GM23248 (cell line): Measurements from ENCODE around the gene RBM10. TPM values are rescaled to one million over a fixed set of nuclear protein-coding genes. Genes with fewer than 3 reads are reported as not detected.

Experiments used
- DNase-seq: peaks from one replicate; pipeline ENCODE4 v3.0.0-alpha.2; 2015
- H2AFZ ChIP-seq: fragments of 200-600 bp; sonication (generic); 2 replicates; pipeline ENCODE4 v1.6.1; 2016; ENCODE audit warnings: antibody characterized with exemption
- H3F3A ChIP-seq: fragments of 200-600 bp; sonication (generic); 2 replicates; pipeline ENCODE4 v1.6.1; 2016; ENCODE audit warnings: mild to moderate bottlenecking, antibody characterized with exemption, mixed run types; ENCODE audit not compliant: insufficient read depth
- H3K27ac ChIP-seq: fragments of 200-600 bp; sonication (generic); 2 replicates; pipeline ENCODE4 v1.5.1; 2016; ENCODE audit warnings: mild to moderate bottlenecking
- H3K27me3 ChIP-seq: fragments of 200-600 bp; sonication (generic); replicated peaks from 2 replicates; pipeline ENCODE4 v1.6.1; 2016; ENCODE audit warnings: mild to moderate bottlenecking; ENCODE audit not compliant: insufficient read depth
- H3K36me3 ChIP-seq: fragments of 200-600 bp; sonication (generic); 2 replicates; pipeline ENCODE4 v1.6.1; 2016; ENCODE audit warnings: low read depth, mild to moderate bottlenecking
- H3K4me1 ChIP-seq: fragments of 200-600 bp; sonication (generic); 2 replicates; pipeline ENCODE4 v1.6.1; 2016; ENCODE audit warnings: mild to moderate bottlenecking; ENCODE audit not compliant: insufficient read depth
- H3K4me2 ChIP-seq: fragments of 200-600 bp; sonication (generic); one replicate; pipeline ENCODE4 v1.6.1; 2016; ENCODE audit warnings: mild to moderate bottlenecking; ENCODE audit not compliant: unreplicated experiment
- H3K4me3 ChIP-seq: fragments of 200-600 bp; sonication (generic); 2 replicates; pipeline ENCODE4 v1.5.1; 2016; ENCODE audit warnings: mild to moderate bottlenecking
- H3K79me2 ChIP-seq: fragments of 200-600 bp; sonication (generic); 2 replicates; pipeline ENCODE4 v1.6.1; 2016; ENCODE audit warnings: mild to moderate bottlenecking; ENCODE audit not compliant: insufficient read depth
- H3K9ac ChIP-seq: fragments of 200-600 bp; sonication (generic); 2 replicates; pipeline ENCODE4 v1.6.1; 2016; ENCODE audit warnings: mild to moderate bottlenecking
- H3K9me2 ChIP-seq: fragments of 200-600 bp; sonication (generic); 2 replicates; pipeline ENCODE4 v1.6.1; 2016; ENCODE audit warnings: mixed run types, mild to moderate bottlenecking, moderate library complexity; ENCODE audit not compliant: insufficient read depth
- H3K9me3 ChIP-seq: fragments of 200-600 bp; sonication (generic); one replicate; pipeline ENCODE4 v1.6.1; 2017; ENCODE audit warnings: low read depth
- H4K20me1 ChIP-seq: fragments of 200-600 bp; sonication (generic); 2 replicates; pipeline ENCODE4 v1.6.0; 2016; ENCODE audit not compliant: insufficient read depth
- EZH2 ChIP-seq: fragments of 200-600 bp; sonication (generic); IDR thresholded peaks from 2 replicates; pipeline ENCODE4 v1.6.1; 2018; ENCODE audit warnings: antibody characterized with exemption, mild to moderate bottlenecking; ENCODE audit not compliant: insufficient read depth, poor library complexity, severe bottlenecking
- EZH2phosphoT487 ChIP-seq: fragments of 200-600 bp; sonication (generic); IDR thresholded peaks from 2 replicates; pipeline ENCODE4 v1.6.1; 2018; ENCODE audit warnings: antibody characterized with exemption, moderate library complexity, mild to moderate bottlenecking, low read depth; ENCODE audit not compliant: insufficient read depth
- WGBS, 2 experiments: methylation state at CpG; one replicate each; pipeline ENCODE4 v1.1.6; 2015 to 2017; ENCODE audit warnings: low lambda C conversion rate in 2 of 2, low coverage in 1 of 2; ENCODE audit errors: missing lambda C conversion rate in 2 of 2; 5-methylcytosine and 5-hydroxymethylcytosine counted together
- in situ Hi-C: fragments of 300-500 bp; cut with MboI; formaldehyde crosslinking; loops from 2 replicates; pipeline ENCODE4 v1.15.0; 2020
- polyA plus RNA-seq: library from polyadenylated mRNA; unstranded; fragments of >200 nt; fragmentation: Nextera tagmentation; extraction: Ambion mirVana; gene quantifications from 2 replicates; pipeline ENCODE4 v1.2.1, GENCODE V29; 2016
- total RNA-seq: library from RNA; depleted of rRNA; stranded (reverse); fragments of >200 nt; shearing (Covaris generic); gene quantifications from 2 replicates; pipeline ENCODE4 v1.2.3, GENCODE V29; 2014

RBM10 gene
- total and polyA plus RNA-seq, 2 experiments from 2014 or later = 30.6 to 40.1 TPM

- DNase-seq = no peak
- Histone ChIP-seq H3K9me3 (no peaks in the 10 kb centered on the region), H2AFZ (no peak overlapping the region), H3F3A (no peaks in the 10 kb centered on the region), H3K4me3 (no peak overlapping the region), H3K79me2 (no peaks in the 10 kb centered on the region), H3K4me1 (no peaks in the 10 kb centered on the region), H3K27me3 (no peaks in the 10 kb centered on the region), H3K27ac (no peak overlapping the region), H3K9ac (no peak overlapping the region), H4K20me1 (no peaks in the 10 kb centered on the region), H3K9me2 (no peaks in the 10 kb centered on the region), H3K36me3 (no peaks in the 10 kb centered on the region), H3K4me2 (no peak overlapping the region)
- WGBS, 2 experiments = 90 to 95% methylated on average over 8 to 15 of the region's 17 CpGs
- TF ChIP-seq EZH2phosphoT487 = no peak
- no peak for TF ChIP-seq EZH2
- in situ Hi-C loops = no loop called here
These were observed 40.2 kb downstream of the RBM10 start for GRCh38 chrX:47185241-47185640.

GRCh38 chrX:47186096-47186740 lies 41.2 kb downstream of the RBM10 start:
- Histone ChIP-seq H3K27ac (no peak overlapping the region), H3K36me3 (no peaks in the 10 kb centered on the region), H3K4me3 (no peak overlapping the region), H3K9me2 (no peaks in the 10 kb centered on the region), H3K9ac (no peak overlapping the region), H4K20me1 (no peaks in the 10 kb centered on the region), H3F3A (no peaks in the 10 kb centered on the region), H3K4me2 (no peak overlapping the region), H3K27me3 (no peaks in the 10 kb centered on the region), H2AFZ (no peak overlapping the region), H3K4me1 (no peaks in the 10 kb centered on the region), H3K79me2 (peaks cover 4% of the 10 kb centered on the region; the same call in 1 of the 2 replicates), H3K9me3 (no peaks in the 10 kb centered on the region)
- no peak for DNase-seq
- TF ChIP-seq EZH2 (no peak), EZH2phosphoT487 (no peak)
- in situ Hi-C loops = no loop called here
- 82 to 83% methylated on average over 11 to 14 of the region's 27 CpGs for WGBS, 2 experiments

GRCh38 chrX:47187106-47187677 lies 42.2 kb downstream of the RBM10 start:
- H3K9me3 ChIP-seq = no peaks in the 10 kb centered on the region
- no peak overlapping the region for H2AFZ ChIP-seq
- H3K9me2 ChIP-seq = no peaks in the 10 kb centered on the region
- H3K4me3 ChIP-seq = no peak overlapping the region
- 0 out of 2 replicates have a peak, but pooled peaks cover 4% of the 10 kb centered on the region for H3K4me1 ChIP-seq
- no peak for DNase-seq
- H3K27me3 ChIP-seq = no peaks in the 10 kb centered on the region
- H3K9ac ChIP-seq = no peak overlapping the region
- H3K79me2 ChIP-seq = peaks cover 14% of the 10 kb centered on the region
- no peak overlapping the region for H3K4me2 ChIP-seq
- 98 to 100% methylated on average over 3 to 4 of the region's 4 CpGs for WGBS, 2 experiments
- in situ Hi-C loops = no loop called here
- no peaks in the 10 kb centered on the region for H3K36me3 ChIP-seq
- H3F3A ChIP-seq = no peaks in the 10 kb centered on the region
- H3K27ac ChIP-seq = no peak overlapping the region
- TF ChIP-seq EZH2phosphoT487 (no peak), EZH2 (no peak)
- no peaks in the 10 kb centered on the region for H4K20me1 ChIP-seq

- WGBS, 2 experiments = 62 to 67% methylated on average over 18 to 19 of the region's 19 CpGs
- Histone ChIP-seq H3K4me1 (peaks cover 8% of the 10 kb centered on the region; the same call in 1 of the 2 replicates), H3K27me3 (no peaks in the 10 kb centered on the region), H3F3A (0 out of 2 replicates have a peak, but pooled peaks cover 6% of the 10 kb centered on the region), H3K4me2 (no peak overlapping the region), H3K9me3 (no peaks in the 10 kb centered on the region), H2AFZ (no peak overlapping the region), H3K9ac (no peak overlapping the region), H4K20me1 (no peaks in the 10 kb centered on the region), H3K9me2 (no peaks in the 10 kb centered on the region), H3K4me3 (no peak overlapping the region), H3K27ac (no peak overlapping the region), H3K79me2 (peaks cover 26% of the 10 kb centered on the region), H3K36me3 (no peaks in the 10 kb centered on the region)
- in situ Hi-C loops = no loop called here
- DNase-seq = no peak
- TF ChIP-seq EZH2 (no peak), EZH2phosphoT487 (no peak)
These were observed 44.9 kb downstream of the RBM10 start for GRCh38 chrX:47189906-47190305.
